Activated T-helper 2 cell treated with anti-CD3 and anti-CD28 coated beads, Interferon-gamma antibody, Interleukin-2, Interleukin-4, amounts not matched to agents 10 μg/mL and 5 μg/mL and 100 μg/mL, durations not matched to agents 14 hours and 24 hours and 36 hours (primary cell): ENCODE measurements around the gene FHDC1. TPM values are rescaled to one million over a fixed set of nuclear protein-coding genes. Genes with fewer than 3 reads are reported as not detected.

Source experiments
- DNase-seq: peaks from one replicate; pipeline ENCODE4 v3.0.0; 2021; ENCODE audit warnings: low spot score
- H3K27ac Mint-ChIP-seq: one replicate; pipeline ENCODE4 v1.8.0; 2021; ENCODE audit warnings: mixed read lengths
- H3K27me3 Mint-ChIP-seq: one replicate; pipeline ENCODE4 v1.8.0; 2021; ENCODE audit warnings: low read depth, mixed read lengths
- H3K36me3 Mint-ChIP-seq: one replicate; pipeline ENCODE4 v1.8.0; 2021; ENCODE audit warnings: low read depth, mixed read lengths
- H3K4me1 Mint-ChIP-seq: one replicate; pipeline ENCODE4 v1.8.0; 2021; ENCODE audit warnings: low read depth, mixed read lengths
- H3K4me3 Mint-ChIP-seq: one replicate; pipeline ENCODE4 v1.8.0; 2021; ENCODE audit warnings: low read depth, mild to moderate bottlenecking, moderate library complexity, mixed read lengths
- H3K9me3 Mint-ChIP-seq: one replicate; pipeline ENCODE4 v1.8.0; 2021; ENCODE audit warnings: mixed read lengths
- intact Hi-C: fragments of 100-400 bp; cut with micrococcal nuclease; formaldehyde crosslinking; loops from one replicate; pipeline ENCODE4 v1.15.1; 2023
- total RNA-seq: library from RNA; stranded (reverse); gene quantifications from 2 replicates; pipeline ENCODE4 v1.2.3, GENCODE V29; 2022

Gene FHDC1
- total RNA-seq, 1 donor from 2014 or later: 0.07 TPM

GRCh38 chr4:152954741-152955140 lies 18.6 kb downstream of the FHDC1 start:
- intact Hi-C loops: no loop called here
- H3K27me3 Mint-ChIP-seq: peaks cover 23% of the 10 kb centered on the region
- no peaks in the 10 kb centered on the region for H3K4me1 Mint-ChIP-seq
- no peak for DNase-seq
- H3K4me3 Mint-ChIP-seq: no peak overlapping the region
- no peaks in the 10 kb centered on the region for H3K9me3 Mint-ChIP-seq
- H3K36me3 Mint-ChIP-seq: no peaks in the 10 kb centered on the region
- H3K27ac Mint-ChIP-seq: no peak overlapping the region

- no peak for DNase-seq
- Mint-ChIP-seq H3K27me3 (peaks cover 18% of the 10 kb centered on the region), H3K9me3 (no peaks in the 10 kb centered on the region), H3K27ac (no peak overlapping the region), H3K4me3 (no peak overlapping the region), H3K36me3 (no peaks in the 10 kb centered on the region), H3K4me1 (no peaks in the 10 kb centered on the region)
- intact Hi-C loops: no loop called here
Measured at GRCh38 chr4:152956147-152956546, 20.0 kb downstream of the FHDC1 start.

- intact Hi-C loops: no loop called here
- no peak for DNase-seq
- H3K27me3 Mint-ChIP-seq: peaks cover 17% of the 10 kb centered on the region
- H3K27ac Mint-ChIP-seq: no peak overlapping the region
- no peaks in the 10 kb centered on the region for H3K4me1 Mint-ChIP-seq
- no peaks in the 10 kb centered on the region for H3K36me3 Mint-ChIP-seq
- no peaks in the 10 kb centered on the region for H3K9me3 Mint-ChIP-seq
- H3K4me3 Mint-ChIP-seq: no peak overlapping the region
Measured at GRCh38 chr4:152956650-152957436, 20.7 kb downstream of the FHDC1 start.

- H3K4me3 Mint-ChIP-seq: no peak overlapping the region
- DNase-seq: no peak
Measured at GRCh38 chr4:152957437-152958171, 21.5 kb downstream of the FHDC1 start.

GRCh38 chr4:152959080-152959479 lies 23.0 kb downstream of the FHDC1 start:
- no peak overlapping the region for H3K27ac Mint-ChIP-seq
- H3K4me1 Mint-ChIP-seq: no peaks in the 10 kb centered on the region
- no peaks in the 10 kb centered on the region for H3K9me3 Mint-ChIP-seq
- no peak overlapping the region for H3K4me3 Mint-ChIP-seq
- no peaks in the 10 kb centered on the region for H3K36me3 Mint-ChIP-seq
- DNase-seq: no peak
- peaks cover 18% of the 10 kb centered on the region for H3K27me3 Mint-ChIP-seq
- intact Hi-C loops: no loop called here

More at GRCh38 chr4:152957437-152958171, 21.5 kb downstream of the FHDC1 start:
- intact Hi-C loops: no loop called here
- Mint-ChIP-seq H3K36me3 (no peaks in the 10 kb centered on the region), H3K27ac (no peak overlapping the region), H3K9me3 (no peaks in the 10 kb centered on the region), H3K27me3 (peaks cover 14% of the 10 kb centered on the region), H3K4me1 (no peaks in the 10 kb centered on the region)

- Mint-ChIP-seq H3K27me3 (peaks cover 16% of the 10 kb centered on the region), H3K9me3 (no peaks in the 10 kb centered on the region), H3K27ac (no peak overlapping the region), H3K36me3 (no peaks in the 10 kb centered on the region), H3K4me3 (no peak overlapping the region), H3K4me1 (no peaks in the 10 kb centered on the region)
- no peak for DNase-seq
- intact Hi-C loops: no loop called here
Measured at GRCh38 chr4:152960082-152960481, 24.0 kb downstream of the FHDC1 start.

- no peak overlapping the region for H3K4me3 Mint-ChIP-seq
- H3K4me1 Mint-ChIP-seq: no peaks in the 10 kb centered on the region
- intact Hi-C loops: no loop called here
- peaks cover 14% of the 10 kb centered on the region for H3K27me3 Mint-ChIP-seq
- H3K27ac Mint-ChIP-seq: no peak overlapping the region
- DNase-seq: no peak
- H3K9me3 Mint-ChIP-seq: no peaks in the 10 kb centered on the region
- H3K36me3 Mint-ChIP-seq: no peaks in the 10 kb centered on the region
Measured at GRCh38 chr4:152961014-152961772, 25.1 kb downstream of the FHDC1 start.

- Mint-ChIP-seq H3K27me3 (peaks cover 14% of the 10 kb centered on the region), H3K4me1 (no peaks in the 10 kb centered on the region), H3K27ac (no peak overlapping the region), H3K9me3 (no peaks in the 10 kb centered on the region), H3K4me3 (no peak overlapping the region), H3K36me3 (no peaks in the 10 kb centered on the region)
- no peak for DNase-seq
- intact Hi-C loops: no loop called here
Measured at GRCh38 chr4:152961773-152962115, 25.6 kb downstream of the FHDC1 start.

GRCh38 chr4:152962150-152962549 lies 26.0 kb downstream of the FHDC1 start:
- H3K36me3 Mint-ChIP-seq: no peaks in the 10 kb centered on the region
- no peaks in the 10 kb centered on the region for H3K9me3 Mint-ChIP-seq
- intact Hi-C loops: no loop called here
- H3K4me1 Mint-ChIP-seq: no peaks in the 10 kb centered on the region
- no peak for DNase-seq
- H3K27ac Mint-ChIP-seq: no peak overlapping the region
- no peak overlapping the region for H3K4me3 Mint-ChIP-seq
- H3K27me3 Mint-ChIP-seq: peaks cover 14% of the 10 kb centered on the region

- Mint-ChIP-seq H3K4me1 (no peaks in the 10 kb centered on the region), H3K9me3 (no peaks in the 10 kb centered on the region), H3K27me3 (peaks cover 12% of the 10 kb centered on the region), H3K36me3 (no peaks in the 10 kb centered on the region), H3K4me3 (no peak overlapping the region), H3K27ac (no peak overlapping the region)
- intact Hi-C loops: no loop called here
- no peak for DNase-seq
Measured at GRCh38 chr4:152964335-152964734, 28.2 kb downstream of the FHDC1 start.

GRCh38 chr4:152965611-152966010 lies 29.5 kb downstream of the FHDC1 start:
- intact Hi-C loops: no loop called here
- Mint-ChIP-seq H3K4me1 (no peaks in the 10 kb centered on the region), H3K27ac (no peak overlapping the region), H3K9me3 (no peaks in the 10 kb centered on the region), H3K36me3 (no peaks in the 10 kb centered on the region), H3K27me3 (peaks cover 10% of the 10 kb centered on the region), H3K4me3 (no peak overlapping the region)
- no peak for DNase-seq

- DNase-seq: no peak
- Mint-ChIP-seq H3K9me3 (no peaks in the 10 kb centered on the region), H3K36me3 (no peaks in the 10 kb centered on the region), H3K27ac (no peak overlapping the region), H3K4me1 (no peaks in the 10 kb centered on the region), H3K4me3 (no peak overlapping the region), H3K27me3 (peaks cover 10% of the 10 kb centered on the region)
- intact Hi-C loops: no loop called here
Measured at GRCh38 chr4:152967907-152968306, 31.8 kb downstream of the FHDC1 start.
